HUES64 (cell line): ENCODE measurements around the gene ADGRL1.

ENCODE experiments used
- H3K27ac ChIP-seq: 2 replicates; pipeline ENCODE4 v1.7.0; 2013; ENCODE audit warnings: low read depth, low read length, inconsistent platforms
- H3K27me3 ChIP-seq: 2 replicates; pipeline ENCODE4 v1.6.1; 2013; ENCODE audit warnings: mild to moderate bottlenecking, low read length; ENCODE audit not compliant: insufficient read depth
- H3K36me3 ChIP-seq: 2 replicates; pipeline ENCODE4 v1.6.1; 2013; ENCODE audit warnings: mild to moderate bottlenecking, low read length; ENCODE audit not compliant: insufficient read depth
- H3K4me1 ChIP-seq: 2 replicates; pipeline ENCODE4 v1.6.1; 2013; ENCODE audit warnings: mild to moderate bottlenecking, low read length, moderate library complexity; ENCODE audit not compliant: insufficient read depth
- H3K4me3 ChIP-seq: 2 replicates; pipeline ENCODE4 v1.5.1; 2013; ENCODE audit warnings: mild to moderate bottlenecking, low read length, moderate library complexity
- H3K9ac ChIP-seq: 2 replicates; pipeline ENCODE4 v1.6.1; 2013; ENCODE audit warnings: mild to moderate bottlenecking, low read depth, low read length
- H3K9me3 ChIP-seq: 2 replicates; pipeline ENCODE4 v1.6.1; 2013; ENCODE audit warnings: low read depth, low read length; ENCODE audit not compliant: insufficient read depth
- WGBS: fragments of 150-250, 120-280 bp; methylation state at CpG from one replicate; pipeline ENCODE4 v1.1.7; 2013; ENCODE audit warnings: missing lambda C conversion rate; 5-methylcytosine and 5-hydroxymethylcytosine counted together

The ADGRL1 gene

GRCh38 chr19:14167576-14168138 is 38.3 kb downstream of the ADGRL1 start:
- no peaks in the 10 kb centered on the region for H3K4me1 ChIP-seq
- H3K9ac ChIP-seq = no peak overlapping the region
- WGBS = 90% methylated on average over 18 of the region's 18 CpGs
- H3K9me3 ChIP-seq = no peaks in the 10 kb centered on the region
- no peaks in the 10 kb centered on the region for H3K27me3 ChIP-seq
- no peak overlapping the region for H3K4me3 ChIP-seq
- no peak overlapping the region for H3K27ac ChIP-seq
- peaks cover 60% of the 10 kb centered on the region for H3K36me3 ChIP-seq

GRCh38 chr19:14166999-14167575 is 38.9 kb downstream of the ADGRL1 start:
- 94% methylated on average over 7 of the region's 12 CpGs for WGBS
- Histone ChIP-seq H3K27ac (no peak overlapping the region), H3K9me3 (no peaks in the 10 kb centered on the region), H3K4me1 (no peaks in the 10 kb centered on the region), H3K27me3 (no peaks in the 10 kb centered on the region), H3K9ac (no peak overlapping the region), H3K4me3 (no peak overlapping the region), H3K36me3 (peaks cover 60% of the 10 kb centered on the region)

- H3K9ac ChIP-seq = no peak overlapping the region
- H3K27me3 ChIP-seq = no peaks in the 10 kb centered on the region
- no peak overlapping the region for H3K4me3 ChIP-seq
- 90% methylated on average over 13 of the region's 20 CpGs for WGBS
- peaks cover 59% of the 10 kb centered on the region for H3K36me3 ChIP-seq
- no peaks in the 10 kb centered on the region for H3K4me1 ChIP-seq
- no peak overlapping the region for H3K27ac ChIP-seq
- H3K9me3 ChIP-seq = no peaks in the 10 kb centered on the region
These were observed 39.8 kb downstream of the ADGRL1 start for GRCh38 chr19:14165990-14166830.

GRCh38 chr19:14164724-14165493 is 41.1 kb downstream of the ADGRL1 start:
- H3K4me3 ChIP-seq = no peak overlapping the region
- peak overlapping the region; percentile 26; the same call in 1 of the 2 replicates for H3K9ac ChIP-seq
- no peaks in the 10 kb centered on the region for H3K4me1 ChIP-seq
- no peaks in the 10 kb centered on the region for H3K27me3 ChIP-seq
- no peaks in the 10 kb centered on the region for H3K9me3 ChIP-seq
- peaks cover 56% of the 10 kb centered on the region for H3K36me3 ChIP-seq
- H3K27ac ChIP-seq = no peak overlapping the region
- WGBS = 94% methylated on average over 16 of the region's 16 CpGs

GRCh38 chr19:14164082-14164481 is 41.9 kb downstream of the ADGRL1 start:
- Histone ChIP-seq H3K27me3 (no peaks in the 10 kb centered on the region), H3K27ac (no peak overlapping the region), H3K9me3 (no peaks in the 10 kb centered on the region), H3K4me1 (no peaks in the 10 kb centered on the region), H3K36me3 (peaks cover 56% of the 10 kb centered on the region), H3K9ac (no peak overlapping the region), H3K4me3 (no peak overlapping the region)
- 77% methylated on average over 11 of the region's 11 CpGs for WGBS

GRCh38 chr19:14162871-14163297 is 43.1 kb downstream of the ADGRL1 start:
- Histone ChIP-seq H3K4me3 (no peak overlapping the region), H3K27ac (no peak overlapping the region), H3K4me1 (no peaks in the 10 kb centered on the region), H3K9ac (no peak overlapping the region), H3K27me3 (no peaks in the 10 kb centered on the region), H3K36me3 (peaks cover 56% of the 10 kb centered on the region), H3K9me3 (no peaks in the 10 kb centered on the region)
- 96% methylated on average over 38 of the region's 38 CpGs for WGBS

- Histone ChIP-seq H3K36me3 (peaks cover 71% of the 10 kb centered on the region), H3K4me3 (no peak overlapping the region)
- 96% methylated on average over 19 of the region's 19 CpGs for WGBS
These were observed 44.7 kb downstream of the ADGRL1 start for GRCh38 chr19:14161305-14161704.

GRCh38 chr19:14160017-14160703 is 45.8 kb downstream of the ADGRL1 start:
- Histone ChIP-seq H3K4me3 (no peak overlapping the region), H3K9me3 (no peaks in the 10 kb centered on the region), H3K36me3 (peaks cover 82% of the 10 kb centered on the region), H3K4me1 (no peaks in the 10 kb centered on the region), H3K27me3 (no peaks in the 10 kb centered on the region), H3K27ac (no peak overlapping the region), H3K9ac (no peak overlapping the region)
- 94% methylated on average over 25 of the region's 25 CpGs for WGBS

More at GRCh38 chr19:14161305-14161704, 44.7 kb downstream of the ADGRL1 start:
- no peaks in the 10 kb centered on the region for H3K27me3 ChIP-seq
- H3K4me1 ChIP-seq = no peaks in the 10 kb centered on the region
- H3K9ac ChIP-seq = no peak overlapping the region
- no peak overlapping the region for H3K27ac ChIP-seq
- H3K9me3 ChIP-seq = no peaks in the 10 kb centered on the region

GRCh38 chr19:14159059-14159458 is 46.9 kb downstream of the ADGRL1 start:
- no peaks in the 10 kb centered on the region for H3K27me3 ChIP-seq
- no peaks in the 10 kb centered on the region for H3K4me1 ChIP-seq
- H3K27ac ChIP-seq = no peak overlapping the region
- 94% methylated on average over 12 of the region's 12 CpGs for WGBS
- no peak overlapping the region for H3K9ac ChIP-seq
- H3K36me3 ChIP-seq = peaks cover 92% of the 10 kb centered on the region
- H3K4me3 ChIP-seq = no peak overlapping the region
- no peaks in the 10 kb centered on the region for H3K9me3 ChIP-seq

- Histone ChIP-seq H3K9me3 (no peaks in the 10 kb centered on the region), H3K36me3 (peaks cover 92% of the 10 kb centered on the region), H3K4me3 (no peak overlapping the region), H3K27ac (no peak overlapping the region), H3K9ac (no peak overlapping the region), H3K27me3 (no peaks in the 10 kb centered on the region), H3K4me1 (no peaks in the 10 kb centered on the region)
- WGBS = 92% methylated on average over 16 of the region's 16 CpGs
These were observed 47.5 kb downstream of the ADGRL1 start for GRCh38 chr19:14158276-14159023.
